Common myeloid progenitor, CD34-positive (primary cell): ENCODE data around the gene ABCF3.

Experiments
- CTCF ChIA-PET: fragments of 350-600 bp; sonication (Branson Sonifier 250); formaldehyde crosslinking; loops from one replicate; lab custom pipeline; 2021; ENCODE audit warnings: antibody characterized with exemption; lab: Charles Lee
- POLR2A ChIA-PET: fragments of 350-600 bp; sonication (Branson Sonifier 250); formaldehyde crosslinking; loops from one replicate; lab custom pipeline; 2021; ENCODE audit warnings: antibody characterized with exemption; lab: Charles Lee
- DNase-seq, 3 donors: peaks; one replicate each; pipeline versions ENCODE4 v3.0.0 to v3.0.0-alpha.2; 2013
- H3K27ac ChIP-seq, 2 experiments: 1 replicate in 1 of 2; 2 replicates in 1 of 2; pipeline ENCODE4 v1.7.0; 2013; ENCODE audit warnings: inconsistent platforms in 2 of 2, low read length in 2 of 2, mild to moderate bottlenecking in 2 of 2, low read depth in 1 of 2, moderate library complexity in 1 of 2; ENCODE audit not compliant: severe bottlenecking in 2 of 2, insufficient read depth in 1 of 2, poor library complexity in 1 of 2
- H3K27me3 ChIP-seq, 5 experiments: replicated peaks in 2 of 5; 1 replicate in 3 of 5; 2 replicates in 2 of 5; pipeline versions ENCODE4 v1.6.1 to v1.7.0; 2013; ENCODE audit warnings: low read length in 4 of 5, mild to moderate bottlenecking in 2 of 5, moderate library complexity in 2 of 5, inconsistent platforms in 1 of 5; ENCODE audit not compliant: insufficient read depth in 5 of 5, control insufficient read depth in 4 of 5
- H3K36me3 ChIP-seq, 4 experiments: 1 replicate in 2 of 4; 2 replicates in 2 of 4; pipeline versions ENCODE4 v1.6.1 to v1.7.0; 2013; ENCODE audit warnings: low read length in 3 of 4, control low read depth in 1 of 4, mild to moderate bottlenecking in 1 of 4; ENCODE audit not compliant: control insufficient read depth in 4 of 4, insufficient read depth in 4 of 4
- H3K4me1 ChIP-seq, 4 experiments: 1 replicate in 3 of 4; 2 replicates in 1 of 4; pipeline versions ENCODE4 v1.6.1 to v1.7.1; 2013; ENCODE audit warnings: low read length in 3 of 4, mild to moderate bottlenecking in 3 of 4, control low read depth in 1 of 4, inconsistent platforms in 1 of 4, moderate library complexity in 1 of 4; ENCODE audit not compliant: control insufficient read depth in 4 of 4, insufficient read depth in 4 of 4; ENCODE audit errors: control extremely low read depth in 1 of 4
- H3K4me3 ChIP-seq, 7 experiments: 1 replicate in 4 of 7; 2 replicates in 3 of 7; pipeline versions ENCODE4 v1.5.1 to v1.7.0; 2013; ENCODE audit warnings: mild to moderate bottlenecking in 7 of 7, low read length in 6 of 7, moderate library complexity in 6 of 7, inconsistent platforms in 2 of 7, low read depth in 2 of 7, control low read depth in 1 of 7; ENCODE audit not compliant: insufficient read depth in 4 of 7, control insufficient read depth in 1 of 7; ENCODE audit errors: extremely low read depth in 1 of 7
- H3K9me3 ChIP-seq, 5 experiments: 1 replicate in 4 of 5; 2 replicates in 1 of 5; pipeline versions ENCODE4 v1.6.1 to v1.7.1; 2013; ENCODE audit warnings: low read length in 4 of 5, mild to moderate bottlenecking in 2 of 5, inconsistent platforms in 1 of 5, low read depth in 1 of 5, moderate library complexity in 1 of 5; ENCODE audit not compliant: control insufficient read depth in 4 of 5, insufficient read depth in 2 of 5; ENCODE audit errors: control extremely low read depth in 1 of 5
- WGBS: methylation state at CpG from one replicate; pipeline ENCODE4 v1.1.5; 2013; ENCODE audit not compliant: insufficient coverage; 5-methylcytosine and 5-hydroxymethylcytosine counted together

The ABCF3 gene

GRCh38 chr3:184184546-184185230 is 1.3 kb upstream of the ABCF3 start:
- ChIA-PET POLR2A (no interaction called here), CTCF (interaction anchor here (1.0 to 2.0 kb wide), 2 partner anchors 11 kb away, joined by 3 to 7 read pairs; no protein-coding TSS in a partner anchor)
- DNase-seq, result peak in 1 of 3 donors; percentile 4
- Histone ChIP-seq H3K27me3 (no peaks in the 10 kb centered on the region), H3K36me3 (peaks cover 31 to 71% (median 68%) of the 10 kb centered on the region in 4 experiments), H3K9me3 (no peaks in the 10 kb centered on the region), H3K27ac (peak overlapping the region in 1 of 2 experiments; percentile 89), H3K4me1 (peaks cover 12 to 23% (median 18%) of the 10 kb centered on the region in 4 experiments), H3K4me3 (peak overlapping the region in 1 of 7 experiments; percentile 69)
- 100% methylated on average over 8 of the region's 18 CpGs for WGBS

GRCh38 chr3:184185461-184186183 is 377 bp upstream of the ABCF3 start:
- Histone ChIP-seq H3K27ac (peak overlapping the region; percentile 51 to 89), H3K4me1 (peaks cover 12 to 23% (median 18%) of the 10 kb centered on the region in 4 experiments), H3K36me3 (peaks cover 24 to 71% (median 66%) of the 10 kb centered on the region in 4 experiments), H3K4me3 (peak overlapping the region; percentile 79 to 99 (median 95)), H3K9me3 (no peaks in the 10 kb centered on the region), H3K27me3 (no peaks in the 10 kb centered on the region)
- POLR2A ChIA-PET, result interaction anchor here (0.9 to 1.0 kb wide), 2 partner anchors 294 to 736 kb away, joined by 3 to 4 read pairs; no protein-coding TSS in a partner anchor
- CTCF ChIA-PET, result interaction anchor here (0.7 to 1.6 kb wide), 2 partner anchors 41 to 64 kb away, joined by 3 to 9 read pairs; partner anchors contain the start of gene EEF1AKMT4
- peak; percentile 100 for DNase-seq
- 6% methylated on average over 41 of the region's 55 CpGs for WGBS

GRCh38 chr3:184186902-184187207 is 856 bp downstream of the ABCF3 start:
- Histone ChIP-seq H3K27me3 (no peaks in the 10 kb centered on the region), H3K4me3 (peak overlapping the region; percentile 79 to 99 (median 95)), H3K27ac (peak overlapping the region in 1 of 2 experiments; percentile 86), H3K36me3 (peaks cover 24 to 70% (median 63%) of the 10 kb centered on the region in 4 experiments), H3K9me3 (no peaks in the 10 kb centered on the region), H3K4me1 (peaks cover 12 to 23% (median 18%) of the 10 kb centered on the region in 4 experiments)
- ChIA-PET POLR2A (interaction anchor here (0.6 to 0.7 kb wide), 2 partner anchors 11 to 294 kb away, joined by 3 read pairs; no protein-coding TSS in a partner anchor), CTCF (interaction anchor here (0.7 to 1.6 kb wide), 4 partner anchors 10 to 53 kb away, joined by 3 to 9 read pairs (median 3); no protein-coding TSS in a partner anchor)
- DNase-seq, result no peak
- WGBS, result 8% methylated on average over 2 of the region's 3 CpGs

- POLR2A ChIA-PET, result no interaction called here
Observed at GRCh38 chr3:184188080-184188479, 2.1 kb downstream of the ABCF3 start.

GRCh38 chr3:184189421-184189820 is 3.4 kb downstream of the ABCF3 start:
- ChIA-PET POLR2A (no interaction called here), CTCF (no interaction called here)
- no peak overlapping the region for H3K4me3 ChIP-seq
- WGBS, result 95% methylated on average over 13 of the region's 13 CpGs
- H3K4me1 ChIP-seq, result peaks cover 12 to 23% (median 18%) of the 10 kb centered on the region in 4 experiments
- H3K36me3 ChIP-seq, result peaks cover 12 to 70% (median 58%) of the 10 kb centered on the region in 4 experiments
- H3K27me3 ChIP-seq, result no peaks in the 10 kb centered on the region
- no peak for DNase-seq
- no peaks in the 10 kb centered on the region for H3K9me3 ChIP-seq
- no peak overlapping the region for H3K27ac ChIP-seq

More at GRCh38 chr3:184188080-184188479, 2.1 kb downstream of the ABCF3 start:
- H3K4me3 ChIP-seq, result no peak overlapping the region
- no peak overlapping the region for H3K27ac ChIP-seq
- no peaks in the 10 kb centered on the region for H3K9me3 ChIP-seq
- H3K27me3 ChIP-seq, result no peaks in the 10 kb centered on the region
- DNase-seq, result no peak
- over 99% methylated on average over 17 of the region's 17 CpGs for WGBS
- CTCF ChIA-PET, result interaction anchor here (1.5 kb wide), 1 partner anchor 11 kb away, joined by 3 read pairs; no protein-coding TSS in a partner anchor
- peaks cover 14 to 70% (median 61%) of the 10 kb centered on the region in 4 experiments for H3K36me3 ChIP-seq
- H3K4me1 ChIP-seq, result peaks cover 12 to 23% (median 18%) of the 10 kb centered on the region in 4 experiments

- Histone ChIP-seq H3K9me3 (no peaks in the 10 kb centered on the region), H3K27me3 (no peaks in the 10 kb centered on the region), H3K27ac (no peak overlapping the region), H3K4me1 (no peaks in the 10 kb centered on the region), H3K4me3 (no peak overlapping the region), H3K36me3 (peaks cover 12 to 80% (median 65%) of the 10 kb centered on the region in 4 experiments)
- WGBS, result 99% methylated on average over 10 of the region's 10 CpGs
- ChIA-PET CTCF (no interaction called here), POLR2A (interaction anchor here (0.6 kb wide), 1 partner anchor 13 kb away, joined by 3 read pairs; no protein-coding TSS in a partner anchor)
- DNase-seq, result no peak
Observed at GRCh38 chr3:184192889-184193288, 6.9 kb downstream of the ABCF3 start.
